ENCODE measurements around the gene SRI.

GRCh38 chr7:88208521-88208920, 11.3 kb downstream of the SRI start:
- TF ChIP-seq SMC3 (IDR thresholded peaks at IDR 0.05; ENCODE audit: low read depth, low read length) (no peak), CTCF (IDR thresholded peaks at IDR 0.05) (no peak), TEAD4 (IDR thresholded peaks at IDR 0.05; ENCODE audit: borderline replicate concordance, insufficient read depth) (no peak), EZH2phosphoT487 (IDR thresholded peaks at IDR 0.05; ENCODE audit: borderline replicate concordance, low read depth) (no peak)

Measured in SK-N-SH (cell line).